SK-N-MC (cell line): ENCODE data around the gene LRRC15.

ENCODE experiments used
- EZH2 ChIP-seq: fragments of 200-600 bp; sonication (generic); IDR thresholded peaks from one replicate; pipeline ENCODE4 v1.6.1; 2017; ENCODE audit warnings: antibody characterized with exemption
- POLR2AphosphoS5 ChIP-seq: IDR thresholded peaks from 2 replicates; pipeline ENCODE4 v1.6.1; 2012; ENCODE audit warnings: mild to moderate bottlenecking, low read depth, low read length, borderline replicate concordance

GRCh38 chr3:194350726-194351071 lies 18.8 kb downstream of the LRRC15 start:
- TF ChIP-seq POLR2AphosphoS5 = no peak
- TF ChIP-seq EZH2 = no peak
